ENCODE results near the gene PRDM16. TPM values are rescaled to one million over a fixed set of nuclear protein-coding genes. Genes with fewer than 3 reads are reported as not detected.

PRDM16 gene
- polyA plus RNA-seq, 2 of the 4 experiments (the other 2 are of a cell fraction), result 0.03 to 0.35 TPM

DNA sequence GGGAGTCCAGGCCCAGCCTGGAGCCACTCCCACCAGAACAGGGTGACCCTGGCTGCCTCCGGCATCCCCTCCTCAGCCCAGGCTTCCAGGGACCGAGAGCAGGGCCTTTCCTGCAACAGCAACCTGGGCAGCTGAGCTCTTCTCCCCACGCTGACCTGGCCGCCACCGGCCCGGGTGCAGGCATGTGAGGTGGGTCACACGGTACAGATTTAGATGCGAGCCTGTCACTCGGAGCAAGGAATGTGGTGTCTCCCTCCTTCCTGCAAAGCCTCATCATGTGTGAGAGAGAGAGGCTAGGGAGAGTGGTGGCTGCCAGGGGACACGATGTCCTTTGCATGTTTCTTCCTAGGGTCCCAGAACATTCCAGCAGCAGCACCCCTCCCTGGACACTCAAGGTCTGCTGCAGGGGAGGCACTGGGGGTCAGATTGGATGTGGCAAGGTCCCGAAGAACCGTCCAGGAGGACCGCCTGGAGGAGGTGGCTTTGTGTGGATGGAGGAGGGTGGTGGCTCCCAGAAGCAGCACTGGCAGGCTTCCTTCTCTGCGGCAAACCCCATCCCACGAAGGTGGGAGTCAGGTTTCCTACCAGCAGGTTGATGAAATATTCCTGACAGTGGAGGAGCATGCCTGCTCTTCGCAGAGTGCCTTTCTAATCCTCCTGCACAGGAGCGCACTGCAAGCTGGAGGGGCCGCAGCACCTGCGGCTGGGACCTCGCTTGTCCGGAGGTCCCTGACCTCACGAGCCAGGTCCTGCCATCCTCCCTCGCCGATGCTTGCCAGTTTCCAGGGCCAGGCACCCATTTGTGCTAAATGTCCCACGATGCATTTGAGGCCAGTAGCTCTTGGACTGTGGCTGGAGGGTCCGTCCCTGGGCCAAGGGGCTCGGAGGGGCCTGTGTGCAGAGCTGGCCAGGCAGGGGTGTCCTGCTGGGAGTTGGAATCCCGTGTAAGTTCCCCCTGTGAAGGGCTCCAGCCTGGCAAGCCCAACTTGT lies 68.4 kb downstream of the PRDM16 start (continued):
- TF ChIP-seq, protein P1, sequence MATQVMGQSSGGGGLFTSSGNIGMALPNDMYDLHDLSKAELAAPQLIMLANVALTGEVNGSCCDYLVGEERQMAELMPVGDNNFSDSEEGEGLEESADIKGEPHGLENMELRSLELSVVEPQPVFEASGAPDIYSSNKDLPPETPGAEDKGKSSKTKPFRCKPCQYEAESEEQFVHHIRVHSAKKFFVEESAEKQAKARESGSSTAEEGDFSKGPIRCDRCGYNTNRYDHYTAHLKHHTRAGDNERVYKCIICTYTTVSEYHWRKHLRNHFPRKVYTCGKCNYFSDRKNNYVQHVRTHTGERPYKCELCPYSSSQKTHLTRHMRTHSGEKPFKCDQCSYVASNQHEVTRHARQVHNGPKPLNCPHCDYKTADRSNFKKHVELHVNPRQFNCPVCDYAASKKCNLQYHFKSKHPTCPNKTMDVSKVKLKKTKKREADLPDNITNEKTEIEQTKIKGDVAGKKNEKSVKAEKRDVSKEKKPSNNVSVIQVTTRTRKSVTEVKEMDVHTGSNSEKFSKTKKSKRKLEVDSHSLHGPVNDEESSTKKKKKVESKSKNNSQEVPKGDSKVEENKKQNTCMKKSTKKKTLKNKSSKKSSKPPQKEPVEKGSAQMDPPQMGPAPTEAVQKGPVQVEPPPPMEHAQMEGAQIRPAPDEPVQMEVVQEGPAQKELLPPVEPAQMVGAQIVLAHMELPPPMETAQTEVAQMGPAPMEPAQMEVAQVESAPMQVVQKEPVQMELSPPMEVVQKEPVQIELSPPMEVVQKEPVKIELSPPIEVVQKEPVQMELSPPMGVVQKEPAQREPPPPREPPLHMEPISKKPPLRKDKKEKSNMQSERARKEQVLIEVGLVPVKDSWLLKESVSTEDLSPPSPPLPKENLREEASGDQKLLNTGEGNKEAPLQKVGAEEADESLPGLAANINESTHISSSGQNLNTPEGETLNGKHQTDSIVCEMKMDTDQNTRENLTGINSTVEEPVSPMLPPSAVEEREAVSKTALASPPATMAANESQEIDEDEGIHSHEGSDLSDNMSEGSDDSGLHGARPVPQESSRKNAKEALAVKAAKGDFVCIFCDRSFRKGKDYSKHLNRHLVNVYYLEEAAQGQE (IDR thresholded peaks at IDR 0.05), result no peak
- TF ChIP-seq FOXS1 (CRISPR knock-in tag; IDR thresholded peaks at IDR 0.05), result no peak
- TF ChIP-seq NFE2L2 (conservative IDR thresholded peaks at IDR 0.05; ENCODE audit: low read length), result no peak
- TF ChIP-seq POLR2AphosphoS2 (conservative IDR thresholded peaks at IDR 0.05; ENCODE audit: low read length), result no peak
- TF ChIP-seq RCOR1 (IDR thresholded peaks at IDR 0.05; ENCODE audit: low read depth, low read length), result no peak
- no peak for TF ChIP-seq CBX2 (IDR thresholded peaks at IDR 0.05; ENCODE audit: borderline replicate concordance, low read depth)
- TF ChIP-seq MAZ (IDR thresholded peaks at IDR 0.05; ENCODE audit: borderline replicate concordance, low read depth, low read length), result no peak
- no peak for TF ChIP-seq TP53 (CRISPR knock-in tag; IDR thresholded peaks at IDR 0.05)

GRCh38 chr1:3138623-3139151 lies 69.7 kb downstream of the PRDM16 start:
- ATAC-seq (no peak), DNase-seq (ENCODE audit: low read depth in 1 of 2, low spot score in 1 of 2) (no peak), FAIRE-seq (no peak)
- Histone ChIP-seq H3K4me2 (no peak overlapping the region), H3K9me3 (no peaks in the 10 kb centered on the region), H3K4me1 (peaks cover 3% of the 10 kb centered on the region; the same call in 2 of the 3 replicates), H3K4me3 (no peak overlapping the region), H3K27ac (no peak overlapping the region)
- no peak for TF ChIP-seq SMC3 (IDR thresholded peaks at IDR 0.05)
- no peak for TF ChIP-seq NPAS2 (CRISPR knock-in tag; IDR thresholded peaks at IDR 0.05; ENCODE audit: borderline replicate concordance)
- TF ChIP-seq TP53 (CRISPR knock-in tag; IDR thresholded peaks at IDR 0.05), result no peak
- no peak for TF ChIP-seq KDM1A (IDR thresholded peaks at IDR 0.05; ENCODE audit: low read depth)
- TF ChIP-seq ZFP36 (IDR thresholded peaks at IDR 0.05; ENCODE audit: borderline replicate concordance, partially characterized antibody), result no peak
- no peak for TF ChIP-seq MAZ (IDR thresholded peaks at IDR 0.05; ENCODE audit: borderline replicate concordance, low read depth, low read length)
- no peak for TF ChIP-seq JUNB (IDR thresholded peaks at IDR 0.05)
- TF ChIP-seq ZSCAN20 (CRISPR knock-in tag; IDR thresholded peaks at IDR 0.05), result no peak
- ChIA-PET POLR2A (no interaction called here), CTCF (no interaction called here)
- 35% methylated on average over 13 of the region's 18 CpGs for WGBS (ENCODE audit: missing lambda C conversion rate)

DNA sequence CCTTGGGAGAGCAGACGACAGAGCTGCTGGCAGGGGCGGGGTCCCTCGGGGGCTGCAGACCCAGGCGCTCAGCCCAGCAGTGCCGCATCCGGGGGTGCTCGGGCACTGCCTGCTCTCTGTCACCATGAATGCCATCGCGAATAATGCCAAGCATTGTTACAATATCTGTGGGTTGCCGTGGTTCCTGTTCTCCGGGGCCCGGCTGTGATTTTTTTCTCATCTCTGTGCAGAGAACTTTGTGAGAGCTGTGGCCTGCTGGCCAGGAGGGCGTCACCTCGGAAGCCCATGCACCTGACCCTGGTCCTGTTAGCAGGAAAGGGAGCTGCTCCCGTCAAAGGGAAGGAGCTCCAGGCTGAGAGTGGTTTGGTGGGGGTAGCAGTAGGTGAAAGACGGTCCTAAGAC lies 70.4 kb downstream of the PRDM16 start:
- Histone ChIP-seq H3K4me2 (no peak overlapping the region), H3K4me1 (no peaks in the 10 kb centered on the region), H3K4me3 (no peak overlapping the region), H3K9me3 (no peaks in the 10 kb centered on the region), H3K27ac (no peak overlapping the region)
- DNase-seq (ENCODE audit: low read depth in 1 of 2, low spot score in 1 of 2) (no peak), ATAC-seq (no peak), FAIRE-seq (no peak)
- ChIA-PET POLR2A (no interaction called here), CTCF (no interaction called here)
- WGBS (ENCODE audit: missing lambda C conversion rate), result 67% methylated on average over 5 of the region's 16 CpGs
- TF ChIP-seq RARB (CRISPR knock-in tag; IDR thresholded peaks at IDR 0.05) (no peak), EHMT2 (IDR thresholded peaks at IDR 0.05; ENCODE audit: low read depth) (no peak), CBX8 (IDR thresholded peaks at IDR 0.05) (no peak), E2F6 (IDR thresholded peaks at IDR 0.05; ENCODE audit: borderline replicate concordance, low read depth) (no peak), HOXB5 (CRISPR knock-in tag; IDR thresholded peaks at IDR 0.05) (no peak), FOSL2 (IDR thresholded peaks at IDR 0.05) (no peak), FOSL2 (CRISPR knock-in tag; IDR thresholded peaks at IDR 0.05) (no peak), TP53 (CRISPR knock-in tag; IDR thresholded peaks at IDR 0.05) (no peak), EP300 (IDR thresholded peaks at IDR 0.05) (no peak), CEBPB (IDR thresholded peaks at IDR 0.05) (no peak), KDM1A (IDR thresholded peaks at IDR 0.05; ENCODE audit: low read depth) (no peak), HOXA7 (CRISPR knock-in tag; IDR thresholded peaks at IDR 0.05) (no peak), TFCP2L1 (CRISPR knock-in tag; IDR thresholded peaks at IDR 0.05) (no peak), RCOR1 (IDR thresholded peaks at IDR 0.05; ENCODE audit: low read depth, low read length) (no peak)
- TF ChIP-seq, protein P2, sequence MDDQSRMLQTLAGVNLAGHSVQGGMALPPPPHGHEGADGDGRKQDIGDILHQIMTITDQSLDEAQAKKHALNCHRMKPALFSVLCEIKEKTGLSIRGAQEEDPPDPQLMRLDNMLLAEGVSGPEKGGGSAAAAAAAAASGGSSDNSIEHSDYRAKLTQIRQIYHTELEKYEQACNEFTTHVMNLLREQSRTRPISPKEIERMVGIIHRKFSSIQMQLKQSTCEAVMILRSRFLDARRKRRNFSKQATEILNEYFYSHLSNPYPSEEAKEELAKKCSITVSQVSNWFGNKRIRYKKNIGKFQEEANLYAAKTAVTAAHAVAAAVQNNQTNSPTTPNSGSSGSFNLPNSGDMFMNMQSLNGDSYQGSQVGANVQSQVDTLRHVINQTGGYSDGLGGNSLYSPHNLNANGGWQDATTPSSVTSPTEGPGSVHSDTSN (IDR thresholded peaks at IDR 0.05), result no peak
- TF ChIP-seq, protein P3, sequence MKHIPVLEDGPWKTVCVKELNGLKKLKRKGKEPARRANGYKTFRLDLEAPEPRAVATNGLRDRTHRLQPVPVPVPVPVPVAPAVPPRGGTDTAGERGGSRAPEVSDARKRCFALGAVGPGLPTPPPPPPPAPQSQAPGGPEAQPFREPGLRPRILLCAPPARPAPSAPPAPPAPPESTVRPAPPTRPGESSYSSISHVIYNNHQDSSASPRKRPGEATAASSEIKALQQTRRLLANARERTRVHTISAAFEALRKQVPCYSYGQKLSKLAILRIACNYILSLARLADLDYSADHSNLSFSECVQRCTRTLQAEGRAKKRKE (CRISPR knock-in tag; IDR thresholded peaks at IDR 0.05; ENCODE audit: low read depth), result no peak
- TF ChIP-seq, protein P4, sequence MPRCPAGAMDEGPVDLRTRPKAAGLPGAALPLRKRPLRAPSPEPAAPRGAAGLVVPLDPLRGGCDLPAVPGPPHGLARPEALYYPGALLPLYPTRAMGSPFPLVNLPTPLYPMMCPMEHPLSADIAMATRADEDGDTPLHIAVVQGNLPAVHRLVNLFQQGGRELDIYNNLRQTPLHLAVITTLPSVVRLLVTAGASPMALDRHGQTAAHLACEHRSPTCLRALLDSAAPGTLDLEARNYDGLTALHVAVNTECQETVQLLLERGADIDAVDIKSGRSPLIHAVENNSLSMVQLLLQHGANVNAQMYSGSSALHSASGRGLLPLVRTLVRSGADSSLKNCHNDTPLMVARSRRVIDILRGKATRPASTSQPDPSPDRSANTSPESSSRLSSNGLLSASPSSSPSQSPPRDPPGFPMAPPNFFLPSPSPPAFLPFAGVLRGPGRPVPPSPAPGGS (IDR thresholded peaks at IDR 0.05), result no peak

Data from A549 (cell line).